Esophagus muscularis mucosa (tissue), 2 donors: ENCODE measurements around the gene BBLN.

Experiments used
- POLR2A ChIP-seq: fragments of 450-650 bp; IDR thresholded peaks from one replicate; pipeline ENCODE4 v1.6.1; 2017; ENCODE audit warnings: antibody characterized with exemption, moderate library complexity, mild to moderate bottlenecking, low read depth
- POLR2AphosphoS5 ChIP-seq, 2 donors: sonication (generic); formaldehyde crosslinking; IDR thresholded peaks; one replicate each; pipeline ENCODE4 v1.6.1; 2017; ENCODE audit warnings: antibody characterized with exemption in 2 of 2

- TF ChIP-seq POLR2AphosphoS5 (IDR thresholded peaks at IDR 0.05) (no peak), POLR2A (no peak)
Measured at GRCh38 chr9:128174062-128174461, 14.0 kb downstream of the BBLN start.
